Caco-2 (cell line): ENCODE measurements around the gene GATAD2B. TPM values are rescaled to one million over a fixed set of nuclear protein-coding genes. Genes with fewer than 3 reads are reported as not detected.

Experiments
- BruUV-seq: library from RNA; stranded (reverse); fragments of 400-500 nt; replicated peaks from 2 replicates; lab custom pipeline; 2021; lab: Mats Ljungman, UMichigan
- CTCF ChIA-PET: fragments of 300-600 bp; sonication (Branson Sonifier 250); formaldehyde crosslinking; loops from one replicate; lab custom pipeline; 2022; ENCODE audit warnings: antibody characterized with exemption; lab: Charles Lee
- POLR2A ChIA-PET: fragments of 300-600 bp; sonication (Branson Sonifier 250); formaldehyde crosslinking; loops from one replicate; lab custom pipeline; 2022; ENCODE audit warnings: antibody characterized with exemption; lab: Charles Lee
- DNase-seq, 2 experiments: peaks; one replicate each; pipeline versions ENCODE4 v3.0.0 to v3.0.0-alpha.2; 2020 to 2022
- H3K27me3 ChIP-seq: replicated peaks from 2 replicates; pipeline ENCODE4 v1.6.0; 2011; ENCODE audit warnings: low read length; ENCODE audit not compliant: control insufficient read depth, insufficient read depth
- H3K36me3 ChIP-seq: 2 replicates; pipeline ENCODE4 v1.5.1; 2011; ENCODE audit warnings: low read length; ENCODE audit not compliant: control insufficient read depth, insufficient read depth
- H3K4me1 ChIP-seq: fragments of 250-450 bp; sonication (Bioruptor Pico); 2 replicates; pipeline ENCODE4 v1.5.1; 2020; ENCODE audit warnings: mild to moderate bottlenecking
- H3K4me3 ChIP-seq: 2 replicates; pipeline ENCODE4 v1.5.1; 2011; ENCODE audit warnings: low read depth, mild to moderate bottlenecking, control low read depth, low read length
- H3K9me3 ChIP-seq: fragments of 250-450 bp; sonication (Bioruptor Pico); 2 replicates; pipeline ENCODE4 v1.5.1; 2020; ENCODE audit warnings: mild to moderate bottlenecking, moderate library complexity
- H3K27ac Mint-ChIP-seq: one replicate; pipeline ENCODE4 v1.8.0; 2022; ENCODE audit warnings: mixed read lengths; ENCODE audit not compliant: unreplicated experiment
- H3K27me3 Mint-ChIP-seq: one replicate; pipeline ENCODE4 v1.8.0; 2022; ENCODE audit warnings: mixed read lengths; ENCODE audit not compliant: insufficient read depth, unreplicated experiment
- H3K36me3 Mint-ChIP-seq: one replicate; pipeline ENCODE4 v1.8.0; 2022; ENCODE audit warnings: mild to moderate bottlenecking, mixed read lengths; ENCODE audit not compliant: insufficient read depth, unreplicated experiment
- H3K4me1 Mint-ChIP-seq: one replicate; pipeline ENCODE4 v1.8.0; 2022; ENCODE audit warnings: low read depth, mixed read lengths; ENCODE audit not compliant: unreplicated experiment
- H3K4me3 Mint-ChIP-seq: one replicate; pipeline ENCODE4 v1.8.0; 2022; ENCODE audit warnings: mild to moderate bottlenecking, moderate library complexity, mixed read lengths; ENCODE audit not compliant: unreplicated experiment
- H3K9me3 Mint-ChIP-seq: one replicate; pipeline ENCODE4 v1.8.0; 2022; ENCODE audit warnings: mixed read lengths; ENCODE audit not compliant: unreplicated experiment
- intact Hi-C: fragments of 100-400 bp; cut with micrococcal nuclease; formaldehyde crosslinking; loops from one replicate; pipeline ENCODE4 v1.10.0; 2022; ENCODE audit not compliant: unreplicated experiment
- total RNA-seq: library from RNA; stranded (reverse); gene quantifications from 2 replicates; pipeline ENCODE4 v1.2.3, GENCODE V29; 2022
- TF ChIP-seq, protein P1 (sequence below), 2 experiments: fragments of 200-600 bp in 1 of 2; IDR thresholded peaks; 1 replicate in 1 of 2; 2 replicates in 1 of 2; pipeline versions ENCODE4 v1.5.1 to v1.8.0; 2011 to 2022; ENCODE audit warnings: antibody characterized with exemption in 1 of 2, control low read depth in 1 of 2, inconsistent platforms in 1 of 2, low read depth in 1 of 2, low read length in 1 of 2, mild to moderate bottlenecking in 1 of 2, moderate library complexity in 1 of 2; ENCODE audit not compliant: insufficient read depth in 1 of 2, severe bottlenecking in 1 of 2, unreplicated experiment in 1 of 2

Gene GATAD2B
- total RNA-seq, 1 experiment from 2014 or later = 38.0 TPM

DNA sequence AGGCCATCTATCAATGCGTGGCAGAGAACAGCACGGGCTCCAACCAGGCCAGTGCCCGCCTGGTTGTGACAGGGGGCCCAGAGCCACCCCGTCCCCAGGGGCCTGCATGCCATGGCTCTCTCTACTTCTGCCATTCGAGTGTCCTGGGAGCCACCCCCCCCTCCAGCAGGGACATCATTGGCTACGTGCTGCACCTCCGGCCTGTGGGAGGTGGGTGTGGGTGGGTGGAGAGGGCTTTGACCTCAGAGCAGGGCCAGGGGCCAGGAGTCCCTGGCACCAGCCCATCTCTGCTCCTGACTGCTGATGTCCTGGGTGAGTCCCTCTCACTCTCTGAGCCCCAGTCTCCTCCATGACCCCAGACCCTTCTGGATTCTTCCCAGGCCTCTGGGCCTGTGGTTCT is 122.3 kb downstream of the GATAD2B start:
- no TSS peak for BruUV-seq
- CTCF ChIA-PET = no interaction called here

DNA sequence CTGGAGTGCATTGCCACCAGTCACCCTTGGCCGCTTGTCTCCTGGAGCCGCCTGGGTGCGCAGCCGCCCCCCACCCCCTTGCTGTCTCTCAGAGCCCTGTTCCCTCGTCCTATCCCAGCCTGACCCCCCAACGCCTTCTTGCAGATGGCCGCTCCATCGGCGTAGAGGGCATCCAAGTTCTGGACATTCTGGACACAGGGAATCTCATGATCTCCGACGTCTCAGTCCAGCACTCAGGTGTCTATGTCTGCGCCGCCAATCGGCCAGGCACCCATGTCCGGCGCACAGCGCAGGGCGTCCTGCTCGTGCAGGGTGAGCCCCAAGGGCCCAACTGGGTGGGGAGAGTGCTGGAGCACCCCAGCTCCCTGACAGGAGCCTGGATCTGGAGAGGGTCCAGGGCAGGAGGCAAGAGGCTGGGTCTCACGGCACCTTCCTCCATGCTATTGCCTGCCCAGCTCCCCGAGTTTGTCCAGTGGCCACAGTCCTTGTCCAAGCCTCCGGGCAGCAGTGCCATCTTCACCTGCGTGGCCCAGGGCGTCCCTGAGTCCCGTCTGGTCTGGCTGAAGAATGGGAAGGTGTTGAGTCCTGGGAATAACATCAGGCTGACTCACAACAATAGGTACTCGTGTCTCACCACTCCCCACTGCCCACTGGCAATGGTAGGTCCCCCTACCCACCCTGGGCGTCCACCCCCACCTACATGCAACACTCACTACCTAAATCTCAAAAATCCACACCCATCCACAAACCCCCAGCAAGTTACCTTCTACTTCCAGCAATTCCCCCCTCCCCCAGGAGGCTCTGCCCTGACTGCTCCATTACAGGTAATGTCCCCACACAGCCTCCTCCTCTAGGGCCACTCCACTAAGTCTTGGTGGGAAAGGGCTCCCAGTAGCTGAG is 123.0 kb downstream of the GATAD2B start:
- H3K36me3 ChIP-seq = no peaks in the 10 kb centered on the region
- H3K9me3 Mint-ChIP-seq = no peaks in the 10 kb centered on the region
- H3K36me3 Mint-ChIP-seq = peaks cover 33% of the 10 kb centered on the region
- no peak overlapping the region for H3K4me3 ChIP-seq
- H3K27me3 Mint-ChIP-seq = no peaks in the 10 kb centered on the region
- TF ChIP-seq, protein P1, sequence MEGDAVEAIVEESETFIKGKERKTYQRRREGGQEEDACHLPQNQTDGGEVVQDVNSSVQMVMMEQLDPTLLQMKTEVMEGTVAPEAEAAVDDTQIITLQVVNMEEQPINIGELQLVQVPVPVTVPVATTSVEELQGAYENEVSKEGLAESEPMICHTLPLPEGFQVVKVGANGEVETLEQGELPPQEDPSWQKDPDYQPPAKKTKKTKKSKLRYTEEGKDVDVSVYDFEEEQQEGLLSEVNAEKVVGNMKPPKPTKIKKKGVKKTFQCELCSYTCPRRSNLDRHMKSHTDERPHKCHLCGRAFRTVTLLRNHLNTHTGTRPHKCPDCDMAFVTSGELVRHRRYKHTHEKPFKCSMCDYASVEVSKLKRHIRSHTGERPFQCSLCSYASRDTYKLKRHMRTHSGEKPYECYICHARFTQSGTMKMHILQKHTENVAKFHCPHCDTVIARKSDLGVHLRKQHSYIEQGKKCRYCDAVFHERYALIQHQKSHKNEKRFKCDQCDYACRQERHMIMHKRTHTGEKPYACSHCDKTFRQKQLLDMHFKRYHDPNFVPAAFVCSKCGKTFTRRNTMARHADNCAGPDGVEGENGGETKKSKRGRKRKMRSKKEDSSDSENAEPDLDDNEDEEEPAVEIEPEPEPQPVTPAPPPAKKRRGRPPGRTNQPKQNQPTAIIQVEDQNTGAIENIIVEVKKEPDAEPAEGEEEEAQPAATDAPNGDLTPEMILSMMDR (IDR thresholded peaks at IDR 0.05; ENCODE audit: insufficient read depth in 1 of 2, low read depth in 1 of 2, low read length in 1 of 2, severe bottlenecking in 1 of 2, unreplicated experiment in 1 of 2) = no peak
- no peaks in the 10 kb centered on the region for H3K4me1 Mint-ChIP-seq
- H3K27me3 ChIP-seq = no peaks in the 10 kb centered on the region
- ChIA-PET CTCF (no interaction called here), POLR2A (no interaction called here)
- no peaks in the 10 kb centered on the region for H3K4me1 ChIP-seq
- intact Hi-C loops = no loop called here
- no TSS peak for BruUV-seq
- H3K27ac Mint-ChIP-seq = no peak overlapping the region
- DNase-seq = no peak
- no peaks in the 10 kb centered on the region for H3K9me3 ChIP-seq
- no peak overlapping the region for H3K4me3 Mint-ChIP-seq

More for the DNA sequence above, 122.3 kb downstream of the GATAD2B start:
- H3K9me3 ChIP-seq = no peaks in the 10 kb centered on the region
- Mint-ChIP-seq H3K27me3 (no peaks in the 10 kb centered on the region), H3K4me3 (no peak overlapping the region), H3K9me3 (no peaks in the 10 kb centered on the region), H3K36me3 (peaks cover 33% of the 10 kb centered on the region), H3K4me1 (no peaks in the 10 kb centered on the region), H3K27ac (no peak overlapping the region)
- TF ChIP-seq, protein P1 (IDR thresholded peaks at IDR 0.05; ENCODE audit: insufficient read depth in 1 of 2, low read depth in 1 of 2, low read length in 1 of 2, severe bottlenecking in 1 of 2, unreplicated experiment in 1 of 2) = no peak
- POLR2A ChIA-PET = interaction anchor here (0.6 kb wide), 1 partner anchor 472 kb away, joined by 6 read pairs; no protein-coding TSS in a partner anchor
- H3K4me3 ChIP-seq = no peak overlapping the region
- no peak for DNase-seq
- no peaks in the 10 kb centered on the region for H3K27me3 ChIP-seq
- H3K4me1 ChIP-seq = no peaks in the 10 kb centered on the region
- H3K36me3 ChIP-seq = no peaks in the 10 kb centered on the region
- intact Hi-C loops = no loop called here

- no peaks in the 10 kb centered on the region for H3K27me3 Mint-ChIP-seq
- H3K27ac Mint-ChIP-seq = no peak overlapping the region
- H3K36me3 Mint-ChIP-seq = peaks cover 33% of the 10 kb centered on the region
- no peak for DNase-seq
- Histone ChIP-seq H3K9me3 (no peaks in the 10 kb centered on the region), H3K4me3 (no peak overlapping the region), H3K27me3 (no peaks in the 10 kb centered on the region), H3K4me1 (no peaks in the 10 kb centered on the region), H3K36me3 (no peaks in the 10 kb centered on the region)
- ChIA-PET POLR2A (no interaction called here), CTCF (no interaction called here)
- TF ChIP-seq, protein P1 (IDR thresholded peaks at IDR 0.05; ENCODE audit: insufficient read depth in 1 of 2, low read depth in 1 of 2, low read length in 1 of 2, severe bottlenecking in 1 of 2, unreplicated experiment in 1 of 2) = no peak
- no peaks in the 10 kb centered on the region for H3K9me3 Mint-ChIP-seq
- no TSS peak for BruUV-seq
- intact Hi-C loops = no loop called here
- no peaks in the 10 kb centered on the region for H3K4me1 Mint-ChIP-seq
- no peak overlapping the region for H3K4me3 Mint-ChIP-seq
Measured at GRCh38 chr1:153799016-153799415, 123.8 kb downstream of the GATAD2B start.
